LNCAP (cell line): ENCODE results near the gene GFOD1.

ENCODE experiments used
- TF ChIP-seq, protein P1 (sequence below): fragments of 450-650 bp; IDR thresholded peaks from 2 replicates; pipeline ENCODE4 v1.5.1; 2017; ENCODE audit warnings: mild to moderate bottlenecking

The GFOD1 gene

DNA sequence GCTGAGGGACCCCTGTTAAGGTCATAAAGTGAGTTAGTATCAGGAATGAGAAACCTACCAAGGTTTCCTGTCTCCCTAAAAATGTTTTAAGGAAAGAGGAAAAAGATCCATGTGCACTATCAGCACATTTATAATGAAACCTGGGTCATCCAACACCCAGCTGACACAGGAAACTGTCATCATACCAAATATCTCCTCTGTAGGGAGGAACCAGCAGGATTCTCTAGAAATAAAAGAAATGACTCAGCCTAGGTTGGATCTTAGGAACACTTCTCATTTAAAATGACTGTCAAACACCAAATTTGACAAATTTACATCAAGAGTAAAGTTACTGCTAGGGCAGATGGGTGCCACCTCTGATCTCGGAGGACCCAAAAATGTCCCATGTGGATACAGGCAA is 21.7 kb downstream of the GFOD1 start:
- TF ChIP-seq, protein P1, sequence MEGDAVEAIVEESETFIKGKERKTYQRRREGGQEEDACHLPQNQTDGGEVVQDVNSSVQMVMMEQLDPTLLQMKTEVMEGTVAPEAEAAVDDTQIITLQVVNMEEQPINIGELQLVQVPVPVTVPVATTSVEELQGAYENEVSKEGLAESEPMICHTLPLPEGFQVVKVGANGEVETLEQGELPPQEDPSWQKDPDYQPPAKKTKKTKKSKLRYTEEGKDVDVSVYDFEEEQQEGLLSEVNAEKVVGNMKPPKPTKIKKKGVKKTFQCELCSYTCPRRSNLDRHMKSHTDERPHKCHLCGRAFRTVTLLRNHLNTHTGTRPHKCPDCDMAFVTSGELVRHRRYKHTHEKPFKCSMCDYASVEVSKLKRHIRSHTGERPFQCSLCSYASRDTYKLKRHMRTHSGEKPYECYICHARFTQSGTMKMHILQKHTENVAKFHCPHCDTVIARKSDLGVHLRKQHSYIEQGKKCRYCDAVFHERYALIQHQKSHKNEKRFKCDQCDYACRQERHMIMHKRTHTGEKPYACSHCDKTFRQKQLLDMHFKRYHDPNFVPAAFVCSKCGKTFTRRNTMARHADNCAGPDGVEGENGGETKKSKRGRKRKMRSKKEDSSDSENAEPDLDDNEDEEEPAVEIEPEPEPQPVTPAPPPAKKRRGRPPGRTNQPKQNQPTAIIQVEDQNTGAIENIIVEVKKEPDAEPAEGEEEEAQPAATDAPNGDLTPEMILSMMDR, result no peak

DNA sequence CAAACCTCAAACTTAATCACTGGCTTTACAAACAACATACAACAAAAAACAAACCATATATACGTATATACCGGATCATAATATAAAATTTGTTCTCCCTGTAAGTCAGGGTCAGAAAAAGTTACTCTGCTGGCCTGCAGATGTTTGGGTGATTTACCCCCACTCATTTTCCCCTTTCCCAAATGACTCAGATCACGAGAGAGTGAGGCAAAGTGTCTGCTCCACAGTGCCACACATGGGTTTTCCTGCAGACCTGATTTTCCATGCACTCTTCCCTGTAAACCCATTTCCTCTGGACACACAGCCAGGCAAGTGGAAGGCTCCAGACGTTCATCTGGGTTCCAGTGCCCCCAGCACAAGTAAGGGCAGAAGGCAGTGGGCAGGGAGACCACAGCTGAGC is 23.5 kb downstream of the GFOD1 start:
- TF ChIP-seq, protein P1, result no peak

DNA sequence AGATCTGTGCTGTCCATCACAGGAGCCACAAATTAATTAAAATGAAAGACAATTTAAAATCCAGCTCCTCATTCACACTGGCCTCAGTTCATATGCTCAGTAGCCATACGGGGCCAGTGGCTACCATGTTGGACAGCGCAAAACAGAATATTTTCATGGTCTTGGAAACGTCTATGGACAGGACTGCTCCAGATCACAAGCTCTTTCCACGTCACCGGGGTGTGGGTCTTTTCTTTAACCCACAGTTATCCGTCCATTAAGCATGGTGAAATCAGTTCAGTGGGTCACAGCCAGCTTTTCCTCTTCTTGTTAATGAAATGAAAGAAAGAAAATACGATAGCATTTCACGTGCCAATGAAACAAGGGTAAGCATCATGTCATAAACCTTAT is 24.1 kb downstream of the GFOD1 start:
- TF ChIP-seq, protein P1, result no peak

DNA sequence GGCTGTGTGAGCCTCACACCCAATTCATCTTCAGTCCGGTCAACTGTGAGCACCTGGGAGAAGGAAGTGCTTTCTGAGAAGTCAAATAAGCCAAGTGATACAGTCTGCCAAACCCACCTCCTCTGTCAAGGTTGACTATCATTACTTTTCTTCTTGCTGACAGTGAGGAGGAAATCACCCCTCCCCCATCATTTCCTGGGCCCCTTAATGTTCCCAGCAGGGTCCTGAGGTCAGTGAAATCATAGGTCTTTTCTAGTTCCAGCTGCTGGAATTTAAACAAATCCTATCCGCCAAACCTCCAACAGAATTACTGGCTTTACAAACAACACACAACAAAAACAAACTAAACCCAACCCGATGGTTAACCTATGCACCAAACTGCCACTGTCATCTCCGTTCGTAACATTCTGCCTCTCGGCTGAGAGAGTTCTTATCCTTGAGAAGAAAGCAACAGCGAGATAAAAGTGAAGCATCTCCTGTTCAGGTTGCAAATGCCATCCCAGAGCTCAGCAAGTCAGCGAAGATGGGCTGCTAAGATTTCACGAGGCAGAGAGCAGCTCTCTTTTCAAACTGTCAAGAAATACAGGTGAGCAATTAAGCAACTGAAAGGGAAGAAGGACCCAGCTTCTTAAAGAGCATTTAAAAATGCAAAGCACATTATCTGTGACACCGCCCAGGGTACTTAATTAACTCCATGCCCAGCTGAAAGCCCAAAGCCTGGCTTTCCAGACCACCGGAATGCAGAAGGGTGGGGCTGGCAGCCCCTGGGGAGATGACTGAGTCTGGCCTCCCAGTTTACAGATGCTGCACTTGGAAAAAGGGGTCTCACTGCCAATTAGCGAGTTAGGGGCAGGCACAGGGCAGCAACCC is 24.7 kb downstream of the GFOD1 start:
- TF ChIP-seq, protein P1, result no peak

DNA sequence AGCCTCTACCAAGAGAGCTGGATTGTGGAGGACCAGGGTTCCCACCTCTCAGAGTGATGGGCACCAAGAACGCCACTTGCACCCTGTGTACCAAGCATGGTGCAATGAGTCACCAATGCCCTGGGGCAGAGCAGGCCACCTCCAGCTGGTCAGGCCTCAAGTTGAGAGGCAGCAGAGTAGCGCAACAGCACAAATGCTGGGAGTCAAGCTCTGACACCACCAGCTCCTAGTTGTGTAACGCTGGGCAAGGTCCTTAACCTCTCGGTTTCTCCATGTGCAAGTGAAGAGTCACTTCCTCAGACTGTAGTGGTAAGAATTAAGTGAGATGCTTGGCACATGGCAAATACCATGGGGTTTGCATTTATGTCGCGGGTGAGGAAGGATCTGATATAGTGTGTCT is 25.6 kb downstream of the GFOD1 start:
- TF ChIP-seq, protein P1, result no peak

DNA sequence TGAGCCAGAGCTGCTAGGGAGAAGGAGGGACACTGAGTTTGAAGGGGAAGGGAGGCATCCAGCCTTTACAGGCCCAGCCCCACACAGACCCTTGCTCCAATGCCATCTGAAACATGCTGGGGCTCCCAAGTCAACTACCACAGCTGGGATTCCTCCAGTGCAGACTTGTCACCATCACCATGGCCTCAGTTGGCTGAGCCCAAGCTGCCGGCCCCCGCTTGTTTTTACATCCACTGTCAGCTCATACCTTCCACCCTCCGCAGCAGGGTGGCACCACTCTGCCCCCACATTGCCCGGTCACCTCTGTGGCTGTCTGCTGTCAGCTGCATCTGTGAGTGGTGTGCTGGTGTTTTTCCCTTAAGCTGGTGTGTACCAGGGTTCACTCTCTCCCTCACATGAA is 26.1 kb downstream of the GFOD1 start:
- TF ChIP-seq, protein P1, result no peak

DNA sequence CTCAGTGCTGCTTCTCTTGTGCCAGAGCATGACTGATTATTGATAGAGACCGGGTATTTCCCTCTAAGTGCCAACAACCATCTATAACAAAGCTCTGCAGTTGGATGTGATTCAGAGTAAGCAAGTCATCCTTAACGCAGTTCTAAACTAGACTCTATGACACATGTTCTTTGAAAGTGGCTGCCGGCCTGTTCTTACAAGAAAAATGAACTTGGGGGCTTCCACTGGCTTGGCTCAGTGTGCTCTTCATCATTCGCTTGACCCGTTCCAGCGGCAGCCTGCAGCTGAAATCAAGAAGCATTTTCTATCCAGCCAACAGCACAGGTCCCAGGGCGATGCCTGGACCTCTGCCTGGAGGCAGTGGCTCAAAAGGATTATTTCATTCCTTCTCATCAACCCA is 29.8 kb downstream of the GFOD1 start:
- TF ChIP-seq, protein P1, result no peak
